ENCODE measurements around the gene MYEOV.

MYEOV gene

DNA sequence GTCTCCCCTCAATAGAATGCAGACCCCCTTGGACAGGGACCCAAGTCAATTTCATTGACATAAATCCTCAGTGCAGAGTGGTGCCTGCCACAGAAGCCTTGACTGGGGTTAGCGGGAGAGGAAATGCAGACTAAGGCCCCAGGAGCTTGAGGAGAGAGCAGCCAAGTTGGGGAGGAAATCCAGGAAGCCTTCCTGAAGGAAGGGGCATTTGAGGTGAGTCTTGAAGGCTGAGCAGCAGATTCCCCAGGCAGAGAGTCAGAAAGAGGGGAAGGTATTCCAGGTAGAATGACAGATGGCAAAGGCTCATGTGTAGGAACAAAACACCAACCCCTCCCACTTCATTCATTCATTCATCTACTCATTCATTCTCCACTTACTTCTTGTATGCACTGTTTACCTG lies 10.3 kb downstream of the MYEOV start:
- no peak for DNase-seq

DNA sequence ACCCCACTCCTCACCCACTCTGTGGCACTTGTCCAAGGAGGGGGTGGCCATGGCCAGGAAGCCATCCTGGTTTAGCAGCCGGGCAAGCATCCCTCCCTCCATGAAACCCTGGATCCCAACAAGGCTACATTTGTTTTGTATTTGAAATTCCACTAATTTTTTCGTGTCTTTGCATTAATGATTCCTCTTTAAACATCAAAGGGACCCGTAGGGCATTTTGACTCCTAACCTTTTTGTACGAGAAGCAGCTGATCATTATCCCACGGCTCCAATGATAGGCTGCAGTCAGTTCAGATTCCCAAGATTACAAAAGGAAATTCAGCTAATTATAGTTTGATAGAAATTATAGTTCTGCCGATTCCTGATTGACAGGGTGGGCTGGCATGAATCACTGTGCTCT lies 10.7 kb downstream of the MYEOV start:
- no peak for DNase-seq

DNA sequence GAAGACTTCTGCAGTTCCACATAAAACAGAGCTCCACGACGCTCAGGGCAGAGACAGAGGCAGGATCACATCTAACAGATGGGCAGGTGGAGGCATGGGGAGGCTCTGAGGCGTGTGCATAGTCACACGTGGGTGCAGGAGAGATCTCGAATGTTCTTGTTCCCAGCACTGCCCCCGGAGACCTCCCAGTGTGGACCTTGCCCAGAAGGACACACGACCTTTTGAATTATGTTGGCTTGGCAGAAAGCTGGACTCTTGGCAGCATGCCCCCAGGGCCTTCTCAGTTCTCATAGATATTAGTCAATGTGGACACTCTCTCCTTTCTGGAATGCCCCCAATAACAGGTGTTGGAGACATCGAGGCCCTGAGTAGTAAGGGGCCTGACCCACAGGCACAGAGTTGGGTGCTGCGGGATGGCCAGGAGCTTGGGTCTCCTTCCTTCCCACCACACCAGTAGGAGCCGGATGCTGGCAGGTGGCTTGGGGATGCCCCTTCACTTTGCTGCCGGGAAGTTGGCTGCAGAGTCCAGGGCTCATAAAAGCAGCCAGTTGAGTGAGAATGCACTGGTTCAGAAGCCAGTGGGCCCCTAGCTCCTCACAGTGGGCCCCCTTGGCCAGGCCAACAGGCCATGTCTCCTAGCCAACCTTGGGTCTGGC lies 12.1 kb downstream of the MYEOV start:
- no peak for DNase-seq

DNA sequence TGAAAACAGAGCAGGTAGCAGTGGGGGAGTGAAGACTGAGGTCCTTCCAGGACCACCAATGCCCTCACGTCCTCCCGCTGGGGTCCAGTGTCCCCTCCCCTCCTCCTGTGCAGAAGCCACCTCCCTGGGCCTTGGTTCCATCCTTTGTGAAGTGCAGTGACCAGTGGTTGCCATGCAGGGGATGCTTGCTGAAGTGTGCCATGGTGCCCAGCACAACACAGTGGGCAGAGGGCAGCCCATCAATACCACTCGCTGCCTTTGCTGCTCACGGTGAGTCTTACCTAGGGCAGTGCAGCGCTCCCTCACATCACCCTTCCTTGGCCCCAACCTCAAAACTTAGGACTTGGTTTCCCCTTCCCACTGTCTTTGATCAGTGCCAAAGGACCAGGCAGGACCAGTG lies 12.9 kb downstream of the MYEOV start:
- DNase-seq: no peak

DNA sequence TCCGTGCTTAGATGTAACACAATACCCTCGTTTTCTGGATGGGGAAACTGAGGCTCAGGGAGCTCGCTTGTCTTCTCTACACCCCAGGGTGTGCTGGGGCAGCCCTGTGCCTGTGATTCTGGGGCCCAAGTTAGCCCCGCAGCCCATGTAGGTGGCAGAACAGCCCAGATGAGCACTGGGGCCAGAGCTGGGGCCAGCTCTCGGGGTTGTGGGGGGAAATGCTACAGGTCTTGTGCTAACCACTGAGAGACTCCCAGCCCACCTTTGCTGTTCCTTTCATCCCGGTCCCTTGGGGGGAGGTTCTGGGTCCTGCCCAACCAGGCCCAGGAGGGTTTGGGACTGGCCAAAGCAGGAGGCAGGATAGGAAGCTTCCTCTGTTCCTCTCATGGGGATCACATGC lies 13.5 kb downstream of the MYEOV start:
- DNase-seq: no peak

DNA sequence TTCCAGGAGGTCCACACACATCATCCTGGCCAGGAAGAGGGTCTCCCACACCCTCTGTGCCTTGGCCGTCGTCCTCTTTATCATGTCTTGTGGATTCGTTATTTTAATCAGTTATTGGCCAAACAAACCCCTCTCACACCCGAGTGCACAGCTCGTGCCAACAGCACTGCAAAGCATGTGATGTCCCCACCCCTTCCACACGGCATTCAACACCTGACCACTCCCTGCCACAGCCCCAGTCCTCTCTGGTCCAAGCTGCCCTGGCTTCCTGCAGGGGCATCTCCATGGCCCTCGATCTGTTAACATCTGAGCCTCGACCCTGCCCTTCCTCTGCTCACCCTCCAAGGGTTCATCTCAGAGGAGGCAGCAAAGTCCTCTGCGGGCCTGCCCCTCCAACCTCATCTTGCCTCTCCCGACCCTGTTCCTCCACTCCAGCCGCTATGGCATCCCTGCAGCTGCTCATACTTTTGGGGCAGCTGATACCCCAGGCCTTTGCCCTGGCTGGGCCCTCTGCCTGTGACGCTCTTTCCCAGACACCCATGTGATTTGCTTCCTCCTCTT lies 14.0 kb downstream of the MYEOV start:
- DNase-seq: no peak

DNA sequence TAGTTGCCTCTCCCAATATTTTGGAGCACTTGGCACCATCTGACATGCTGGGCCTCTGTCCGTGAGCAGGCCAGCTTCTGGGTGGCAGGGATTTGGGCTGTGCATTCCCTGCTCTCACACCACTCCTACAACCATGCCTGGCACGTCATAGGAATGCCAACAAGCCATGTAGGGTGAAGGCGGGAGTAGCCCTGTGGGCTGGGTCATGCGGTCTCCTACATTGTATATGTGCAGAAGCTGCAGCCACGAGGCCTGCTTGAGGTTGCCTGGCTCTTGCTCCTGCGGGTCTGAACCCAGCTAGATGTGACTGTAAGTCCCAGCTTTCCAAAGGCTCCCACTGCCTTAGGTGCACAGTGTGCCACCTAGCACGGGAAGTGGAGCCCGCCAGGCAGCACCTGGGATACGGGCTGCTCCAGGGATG lies 14.5 kb downstream of the MYEOV start:
- no peak for DNase-seq

DNA sequence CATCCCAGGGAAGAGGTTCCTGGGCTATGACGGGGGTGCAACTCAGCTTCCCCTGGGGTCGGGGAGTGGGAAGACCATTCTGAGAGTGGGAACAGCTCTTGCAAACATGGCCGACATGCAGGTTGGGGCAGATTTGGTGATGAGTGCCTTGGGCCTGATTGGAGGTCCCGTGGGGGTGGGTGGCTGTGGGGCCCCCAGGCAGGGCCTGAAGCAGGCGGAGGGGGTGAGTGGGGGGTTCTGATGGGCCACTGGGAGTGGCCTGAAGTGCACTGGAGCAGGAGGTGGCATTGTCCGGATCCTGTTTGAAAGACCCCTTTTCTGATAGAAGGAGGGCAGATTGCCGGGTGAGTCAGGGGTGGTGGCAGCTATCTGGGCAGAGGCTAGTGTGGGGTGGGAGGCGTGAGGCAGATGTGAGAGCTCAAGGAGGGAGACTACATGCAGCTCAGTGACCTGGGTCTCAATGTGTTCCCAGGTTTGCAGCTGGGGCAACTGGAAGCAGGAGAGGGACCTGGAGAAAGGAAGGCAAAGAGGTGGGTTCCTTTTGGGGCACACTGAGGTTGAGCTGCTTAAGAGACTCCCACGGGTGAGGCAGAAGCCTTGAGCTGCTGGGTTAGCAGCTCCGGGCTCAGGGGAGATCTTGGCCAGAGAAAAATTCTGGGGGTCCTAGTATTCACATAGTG lies 15.1 kb downstream of the MYEOV start:
- no peak for DNase-seq

DNA sequence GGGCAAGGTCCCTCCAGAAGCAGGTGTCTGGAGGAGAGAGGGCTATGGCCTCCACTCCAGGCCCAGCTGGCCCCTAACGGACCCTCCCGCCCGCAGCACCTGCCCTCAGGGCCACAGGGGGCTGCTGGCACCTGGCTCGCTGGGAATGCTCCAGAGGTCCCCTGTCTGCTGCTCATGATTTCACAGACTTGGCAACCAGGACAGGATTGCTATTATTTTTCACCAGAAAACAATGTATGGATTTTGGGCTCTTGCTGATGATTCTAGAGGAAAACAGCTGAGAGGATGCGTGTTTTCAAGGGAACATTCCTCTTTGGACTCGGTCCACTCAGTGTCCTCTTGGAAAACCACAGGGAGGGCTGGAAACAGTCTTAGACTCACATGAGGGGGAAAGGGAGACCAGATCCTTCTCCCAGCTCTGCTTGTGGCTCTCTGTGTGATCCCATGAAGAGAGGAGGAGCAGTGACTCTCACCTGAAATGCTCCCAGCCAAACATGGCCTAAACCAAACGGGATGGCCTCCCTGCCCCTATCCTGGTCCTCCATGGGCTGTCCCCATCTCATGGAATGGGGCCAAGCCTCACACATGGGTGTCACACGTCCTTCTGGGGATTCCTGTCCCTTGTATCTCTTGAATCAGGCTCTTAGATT lies 15.8 kb downstream of the MYEOV start:
- DNase-seq: no peak

DNA sequence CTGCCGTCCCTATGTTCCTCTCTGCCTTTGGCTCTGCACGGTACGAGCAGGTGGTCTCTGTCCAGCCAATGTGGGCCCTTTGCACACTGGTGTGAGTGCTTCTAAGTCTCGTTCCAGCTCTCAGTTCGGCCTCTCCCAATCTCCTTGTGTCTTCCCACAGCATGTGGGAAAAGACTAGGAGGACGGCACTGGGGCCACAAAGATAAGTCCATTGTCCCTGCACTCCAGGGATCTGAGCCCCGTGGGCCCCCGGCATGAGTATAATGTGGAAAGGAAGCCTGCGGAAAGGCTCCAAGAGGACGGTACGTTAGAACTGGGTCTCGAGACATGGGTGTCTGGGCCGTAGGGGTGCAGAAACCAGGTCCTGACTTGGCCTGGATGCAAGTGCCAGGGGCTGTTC lies 16.4 kb downstream of the MYEOV start:
- no peak for DNase-seq

DNA sequence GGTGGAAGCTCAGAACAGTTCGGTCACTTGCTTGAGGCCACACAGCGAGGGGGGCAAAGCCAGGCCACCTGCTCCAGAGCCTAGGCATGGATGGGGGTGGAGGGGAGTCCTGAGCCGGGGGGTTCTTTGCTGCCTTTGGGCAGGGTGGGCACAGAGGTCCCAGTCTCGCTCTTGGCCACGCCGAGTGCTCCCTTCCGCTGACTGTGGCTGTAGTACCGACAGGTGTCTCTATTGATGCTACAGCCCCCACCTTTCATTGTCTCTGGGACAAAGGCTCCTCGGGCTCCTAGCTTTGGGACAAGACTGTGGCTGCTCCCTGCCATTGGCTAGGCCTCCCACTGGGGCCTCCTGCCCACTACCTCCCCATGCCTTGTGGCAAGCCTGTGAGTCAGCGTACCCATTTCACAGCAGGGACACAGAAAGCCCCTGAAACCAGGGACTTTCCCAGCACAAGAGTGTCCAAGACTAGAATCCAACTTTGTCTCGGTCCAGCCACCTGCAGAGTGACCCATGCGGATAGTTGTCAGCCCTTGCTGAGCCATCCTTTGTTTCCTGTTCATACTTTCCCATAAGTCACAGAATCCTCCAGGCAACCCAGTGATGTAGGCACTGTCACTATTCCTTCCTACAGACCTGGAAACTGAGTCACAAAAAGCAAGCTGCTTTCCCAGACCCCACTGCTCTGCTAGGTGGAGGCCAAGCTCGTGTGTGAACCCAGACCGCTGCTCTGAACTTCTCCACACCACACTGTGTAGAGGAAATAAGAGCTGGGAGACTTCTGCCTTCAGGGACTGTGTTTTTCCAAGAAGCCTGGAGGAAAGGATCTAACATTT lies 17.2 kb downstream of the MYEOV start:
- peak; percentile 35 for DNase-seq

DNA sequence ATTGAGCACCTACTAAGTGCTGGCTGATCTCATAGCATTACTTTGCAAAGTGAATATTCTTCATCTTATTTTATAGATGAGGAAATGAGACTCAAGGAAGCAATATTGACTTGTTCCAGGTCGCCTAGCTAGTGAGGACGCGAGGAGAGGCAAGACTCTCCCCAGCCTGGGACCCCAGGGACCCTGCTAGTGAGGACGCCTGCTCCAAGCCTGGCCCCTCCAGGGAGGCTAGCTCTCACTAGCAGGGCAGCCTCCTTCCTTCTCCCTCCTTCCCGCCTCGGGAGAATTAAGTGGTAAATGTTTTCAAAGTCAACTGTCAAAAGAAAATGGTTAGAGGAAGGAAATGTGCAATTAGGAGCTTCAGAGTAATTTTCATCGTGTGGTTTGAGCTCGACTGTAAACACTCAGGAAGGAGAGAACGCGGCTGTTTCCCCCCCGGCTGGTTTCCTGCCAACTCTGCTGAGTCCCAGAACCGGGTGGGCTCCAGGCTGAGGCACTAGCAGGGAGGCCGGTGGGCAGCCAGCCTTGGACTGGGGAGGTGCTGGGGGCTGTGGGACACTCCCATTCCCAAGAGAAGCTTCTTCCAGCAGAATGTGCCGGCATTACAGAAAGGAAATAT lies 17.9 kb downstream of the MYEOV start:
- no peak for DNase-seq

DNA sequence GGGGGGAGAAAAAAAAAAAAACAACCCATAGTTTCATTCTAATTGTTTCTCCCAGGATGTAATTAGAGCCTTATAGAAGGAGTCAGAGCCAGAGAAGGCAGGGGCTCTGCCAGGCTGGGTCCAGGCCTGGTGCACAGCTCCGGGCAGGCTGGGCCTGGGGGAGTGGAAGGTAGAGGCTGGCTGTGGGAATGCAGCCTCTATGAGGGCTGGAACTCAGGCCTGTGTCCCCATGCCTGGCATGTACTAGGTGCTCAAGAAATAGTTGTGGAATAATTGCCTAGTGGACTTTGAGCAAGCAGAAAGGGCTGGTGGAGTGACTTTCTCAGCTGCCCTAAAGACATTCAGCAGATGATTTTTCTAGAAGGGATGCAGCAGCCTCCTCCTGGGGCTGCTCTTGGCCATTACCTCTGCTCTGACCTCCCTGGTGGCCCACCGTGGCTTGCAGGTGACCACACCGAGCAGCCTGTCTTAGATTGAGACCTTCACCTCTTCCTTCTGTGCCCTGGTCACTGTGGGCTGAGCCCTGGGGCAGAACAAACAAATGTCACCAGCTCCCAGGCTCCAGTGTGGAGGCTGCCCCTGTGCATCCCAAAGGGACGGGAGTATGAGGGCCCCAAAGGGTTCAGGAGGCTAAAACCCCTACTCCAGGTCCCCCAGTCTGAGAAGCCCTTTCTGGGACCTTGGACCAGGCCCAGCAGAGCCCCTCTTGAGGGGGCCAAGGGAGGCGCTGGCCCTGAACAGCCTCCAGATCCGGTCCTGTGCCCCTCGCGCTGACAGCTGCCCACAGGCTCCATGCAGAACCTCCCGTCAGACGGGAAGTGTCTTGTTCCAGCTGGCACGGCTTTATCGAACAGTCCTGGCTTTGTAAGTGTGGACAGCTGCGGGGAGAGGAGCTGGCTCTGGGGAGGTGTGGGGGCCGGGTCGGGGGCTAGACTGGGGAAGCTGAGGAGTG lies 18.8 kb downstream of the MYEOV start:
- no peak for DNase-seq

DNA sequence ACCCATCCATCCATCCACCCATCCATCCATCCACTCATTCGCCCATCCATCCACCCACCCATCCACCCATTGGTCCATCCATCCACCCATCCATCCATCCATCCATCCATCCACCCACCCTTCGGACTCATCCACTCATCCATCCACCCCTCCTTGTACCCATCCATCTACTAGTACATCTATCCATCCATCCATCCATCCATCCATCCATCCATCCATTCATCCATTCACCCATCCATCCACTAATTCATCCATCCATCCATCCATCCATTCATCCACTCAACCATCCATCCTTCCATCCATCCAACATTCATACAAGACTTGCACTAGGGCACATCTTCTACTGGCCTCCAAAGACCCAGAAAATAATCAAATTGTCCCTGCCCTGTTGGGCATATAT lies 20.0 kb downstream of the MYEOV start:
- no peak for DNase-seq

DNA sequence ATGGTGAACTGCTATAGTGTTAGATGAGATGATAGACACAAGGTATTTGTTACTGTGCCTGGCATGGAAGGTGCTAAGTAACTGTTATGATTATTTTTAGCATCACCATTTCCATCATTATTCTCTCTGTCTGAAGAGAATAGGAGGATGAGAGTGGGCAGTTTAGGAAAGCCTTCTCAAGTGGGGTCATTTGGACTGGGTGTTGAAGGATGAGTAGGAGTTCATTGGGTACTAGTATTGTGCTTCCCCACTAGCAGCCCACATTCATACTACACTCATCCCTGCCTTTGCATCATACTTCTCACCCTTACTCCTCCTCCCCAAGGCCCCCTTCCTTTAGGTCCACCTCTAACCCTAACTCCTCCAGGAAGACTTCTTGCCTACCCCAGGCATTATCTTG lies 20.6 kb downstream of the MYEOV start:
- no peak for DNase-seq

DNA sequence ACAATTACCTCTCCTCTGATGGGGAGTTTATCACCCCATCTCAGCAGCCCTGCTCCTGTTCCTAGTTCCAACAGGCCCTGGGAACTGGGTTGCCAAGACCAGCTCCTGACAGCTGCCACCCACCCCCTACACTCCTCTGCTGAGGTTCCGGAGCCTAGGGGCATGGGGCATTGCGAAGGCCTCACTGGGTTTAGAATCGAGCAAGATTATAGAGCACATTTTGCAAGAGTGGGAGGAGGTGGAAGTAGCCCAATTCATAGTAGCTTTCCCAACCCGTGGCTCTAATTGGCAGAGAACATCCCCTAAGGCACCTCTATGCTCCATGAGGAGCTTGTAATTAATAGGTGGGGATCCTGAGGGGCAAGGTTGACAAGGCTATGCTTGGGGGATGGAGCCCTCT lies 23.0 kb downstream of the MYEOV start:
- DNase-seq: no peak

DNA sequence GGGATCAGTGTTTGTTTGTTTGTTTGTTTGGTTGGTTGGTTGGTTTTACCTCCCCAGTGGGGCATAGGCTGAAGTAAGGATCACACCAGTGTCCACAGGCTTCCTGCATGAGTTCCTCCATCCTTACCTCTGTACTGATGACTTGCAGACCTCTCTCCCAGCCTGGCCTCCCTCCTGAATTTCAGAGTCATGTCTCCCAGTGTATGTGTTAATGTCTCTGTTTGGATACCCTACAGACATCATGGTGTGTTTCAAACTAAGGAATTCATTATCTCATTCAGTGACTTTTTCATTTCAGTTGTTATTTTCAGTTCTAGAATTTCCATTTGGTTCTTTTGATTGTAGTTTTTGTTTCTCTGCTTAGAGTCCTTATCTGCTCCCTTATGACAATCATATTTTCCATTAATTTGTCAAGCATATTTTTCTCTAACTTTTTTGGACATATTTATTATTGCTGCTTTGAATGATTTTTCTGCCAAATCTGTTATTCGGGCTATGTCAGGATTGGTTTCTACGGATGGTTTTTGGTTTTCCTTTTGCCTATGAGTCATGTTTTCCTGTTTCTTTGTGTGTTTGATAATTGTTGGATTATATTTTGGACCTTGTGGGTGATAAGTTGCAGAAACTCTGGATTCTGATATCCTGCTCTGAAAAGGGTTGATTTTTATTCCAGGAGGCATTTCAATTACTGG lies 23.6 kb downstream of the MYEOV start:
- DNase-seq: no peak

DNA sequence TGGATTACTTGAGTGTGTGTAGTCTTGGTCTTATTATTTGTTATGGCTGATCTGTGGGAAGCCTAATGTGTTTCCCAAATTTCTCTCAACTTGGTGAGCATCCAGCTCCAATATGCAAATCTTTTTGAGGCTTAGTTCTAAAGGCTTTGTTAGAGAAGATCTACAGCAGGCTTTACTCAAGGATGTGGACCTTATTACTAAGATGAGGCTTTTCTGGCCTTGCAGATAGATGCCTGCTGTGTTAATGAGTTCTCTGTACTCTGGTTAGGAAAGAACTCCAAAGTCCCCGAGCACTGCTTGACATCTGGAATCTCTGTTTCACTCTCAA lies 24.1 kb downstream of the MYEOV start:
- no peak for DNase-seq

DNA sequence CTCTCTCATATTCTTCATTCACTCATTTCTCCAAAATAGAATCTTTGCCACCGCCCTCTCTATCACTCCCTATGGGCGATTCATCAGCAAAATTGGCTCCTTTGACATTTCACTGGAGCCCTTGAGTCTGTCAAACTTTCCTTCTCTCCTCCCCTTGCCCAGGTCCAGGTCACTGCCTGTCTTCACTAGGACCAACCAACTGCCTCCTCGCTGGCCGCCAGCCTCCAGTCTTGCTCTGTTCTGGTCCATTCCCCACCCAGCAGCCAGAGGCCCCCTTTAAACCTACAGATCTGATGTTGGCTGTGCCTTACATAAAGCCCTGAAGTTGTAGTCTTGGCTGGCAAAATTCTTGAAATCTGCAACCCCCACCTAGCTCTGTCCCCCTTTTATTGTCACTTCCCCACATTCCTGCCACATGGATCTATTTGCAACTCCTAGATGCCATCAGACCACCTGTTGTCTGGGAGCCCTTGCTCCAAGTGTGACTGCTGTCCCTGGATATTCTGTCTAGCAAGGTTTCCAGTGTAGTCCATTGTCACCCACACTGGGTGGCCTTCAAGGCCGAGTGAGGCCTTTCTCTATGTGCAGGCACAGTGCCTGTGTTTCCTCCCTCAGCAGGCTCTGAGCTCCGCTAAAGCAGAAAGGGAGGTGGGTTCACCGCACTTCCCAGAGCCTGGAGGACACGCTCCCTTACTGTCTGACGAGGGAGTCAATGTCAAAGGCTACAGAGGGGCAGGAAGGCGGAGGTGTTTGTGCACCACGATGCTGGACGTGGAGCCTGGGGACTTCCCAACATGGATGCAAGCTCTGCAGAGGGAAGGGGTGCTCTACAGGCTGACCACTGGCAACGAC lies 25.5 kb downstream of the MYEOV start:
- DNase-seq: no peak

DNA sequence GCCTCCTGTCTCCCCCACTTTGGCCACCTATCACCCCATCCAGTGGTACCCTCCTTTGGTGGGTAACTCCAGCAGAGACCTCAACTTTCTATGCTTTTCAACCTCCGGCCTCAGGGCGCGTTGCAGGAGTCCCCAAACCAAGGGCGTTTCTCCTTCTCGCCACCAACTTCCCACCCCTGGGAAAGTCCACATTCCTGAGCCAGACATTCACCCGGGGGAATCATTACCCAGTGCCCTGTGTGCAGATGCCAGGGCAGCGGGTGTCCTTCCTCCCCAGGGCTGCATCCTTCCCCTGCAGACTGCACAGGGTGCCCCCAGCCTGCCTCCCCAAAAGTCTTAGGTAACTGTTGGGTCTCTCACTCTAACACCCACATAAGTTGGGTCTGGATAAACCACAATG lies 26.4 kb downstream of the MYEOV start:
- no peak for DNase-seq

Measured in NK-92 treated with Interleukin-12 subunit alpha and Interleukin-12 subunit beta, amount 100 ng/mL, for 24 hours (cell line).